Measurements from ENCODE around the gene INAVA. TPM values are rescaled to one million over a fixed set of nuclear protein-coding genes. Genes with fewer than 3 reads are reported as not detected.
"Not testable (repeated sequence)": the region's sequence is repeated elsewhere in the genome, so short reads cannot be mapped to it uniquely, and the experiment has no call there.

INAVA gene
- total RNA-seq, 2 experiments from 2014 or later = 0.42 to 0.57 TPM

DNA sequence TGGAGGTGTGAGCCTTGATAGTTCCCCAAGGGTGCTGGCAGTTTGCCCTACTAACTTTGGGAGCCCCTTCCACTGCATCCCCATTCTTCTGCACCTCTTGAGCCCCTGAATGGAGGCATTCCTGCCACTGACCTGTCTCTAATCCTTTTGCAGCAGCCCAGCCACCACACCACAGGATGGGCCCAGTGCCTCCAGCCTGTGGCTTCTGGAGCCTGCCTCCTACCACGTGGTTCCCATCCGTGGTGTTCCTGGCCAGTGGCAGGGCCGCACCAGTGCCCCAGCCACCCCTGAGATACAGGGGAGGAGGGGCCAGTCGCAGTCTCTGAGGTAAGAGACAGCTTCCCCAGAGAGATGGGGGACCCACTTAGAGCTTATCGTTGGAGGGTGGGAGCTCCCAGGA lies 14.4 kb downstream of the INAVA start:
- Mint-ChIP-seq H3K4me3 (no peak overlapping the region), H3K9me3 (ENCODE audit: insufficient read depth) (no peaks in the 10 kb centered on the region), H3K4me1 (ENCODE audit: low read depth) (peaks cover 23% of the 10 kb centered on the region), H3K36me3 (ENCODE audit: low read depth) (no peaks in the 10 kb centered on the region), H3K27me3 (ENCODE audit: low read depth) (peaks cover 24% of the 10 kb centered on the region), H3K27ac (no peak overlapping the region)
- no peak for ATAC-seq
- DNase-seq = no peak
- ChIA-PET CTCF (no interaction called here), POLR2A (interaction anchor here (0.6 kb wide), 1 partner anchor 32 kb away, joined by 3 read pairs; no protein-coding TSS in a partner anchor)

DNA sequence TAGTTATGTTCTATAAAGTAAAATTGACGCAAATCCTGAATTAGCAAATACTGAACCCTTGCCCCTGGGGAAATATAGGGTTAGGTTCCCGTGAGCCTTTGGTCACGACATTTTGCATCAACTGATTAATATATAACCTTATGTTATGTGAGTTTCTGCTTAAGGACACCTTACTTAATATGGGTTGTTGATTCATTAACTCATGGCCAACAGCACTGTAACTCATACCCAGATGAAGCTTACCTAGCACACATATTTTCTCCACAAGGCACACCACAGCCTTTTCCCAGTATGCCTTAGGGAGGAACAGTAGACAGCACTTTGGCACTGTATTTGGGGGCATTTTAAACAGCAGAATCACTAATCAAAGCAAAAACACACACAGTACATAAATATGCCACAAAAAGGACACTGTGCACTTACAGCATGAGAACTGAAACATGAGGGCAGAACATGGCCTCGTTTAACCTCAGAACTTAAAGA lies 15.1 kb downstream of the INAVA start:
- POLR2A ChIA-PET = interaction anchor here (0.7 kb wide), 1 partner anchor 20 kb away, joined by 3 read pairs; no protein-coding TSS in a partner anchor
- ATAC-seq (no peak), DNase-seq (no peak)
- peaks cover 24% of the 10 kb centered on the region for H3K27me3 Mint-ChIP-seq (ENCODE audit: low read depth)
- CTCF ChIA-PET = no interaction called here
- no peaks in the 10 kb centered on the region for H3K36me3 Mint-ChIP-seq (ENCODE audit: low read depth)
- H3K4me1 Mint-ChIP-seq (ENCODE audit: low read depth) = peaks cover 20% of the 10 kb centered on the region
- no peak overlapping the region for H3K27ac Mint-ChIP-seq
- H3K9me3 Mint-ChIP-seq (ENCODE audit: insufficient read depth) = no peaks in the 10 kb centered on the region
- H3K4me3 Mint-ChIP-seq = no peak overlapping the region

DNA sequence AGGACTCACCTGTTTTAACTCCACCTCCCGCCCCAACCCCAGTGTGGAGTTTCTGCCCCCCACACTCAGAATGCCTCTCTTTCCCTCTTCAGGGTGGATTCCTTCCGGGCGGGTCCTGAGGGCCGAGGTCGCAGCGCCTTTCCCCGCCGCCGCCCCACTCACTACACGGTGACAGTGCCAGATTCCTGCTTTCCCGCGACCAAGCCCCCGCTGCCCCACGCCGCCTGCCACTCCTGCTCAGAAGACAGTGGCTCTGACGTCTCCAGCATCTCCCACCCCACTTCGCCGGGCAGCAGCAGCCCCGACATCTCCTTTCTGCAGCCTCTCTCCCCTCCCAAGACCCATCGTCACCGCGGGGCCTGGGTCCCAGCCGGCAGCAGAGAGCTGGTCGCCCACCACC lies 16.7 kb downstream of the INAVA start:
- ChIA-PET CTCF (no interaction called here), POLR2A (no interaction called here)
- no peak for DNase-seq
- Mint-ChIP-seq H3K4me1 (ENCODE audit: low read depth) (peaks cover 8% of the 10 kb centered on the region), H3K36me3 (ENCODE audit: low read depth) (no peaks in the 10 kb centered on the region), H3K4me3 (no peak overlapping the region), H3K9me3 (ENCODE audit: insufficient read depth) (no peaks in the 10 kb centered on the region), H3K27me3 (ENCODE audit: low read depth) (peaks cover 24% of the 10 kb centered on the region), H3K27ac (no peak overlapping the region)
- ATAC-seq = no peak

DNA sequence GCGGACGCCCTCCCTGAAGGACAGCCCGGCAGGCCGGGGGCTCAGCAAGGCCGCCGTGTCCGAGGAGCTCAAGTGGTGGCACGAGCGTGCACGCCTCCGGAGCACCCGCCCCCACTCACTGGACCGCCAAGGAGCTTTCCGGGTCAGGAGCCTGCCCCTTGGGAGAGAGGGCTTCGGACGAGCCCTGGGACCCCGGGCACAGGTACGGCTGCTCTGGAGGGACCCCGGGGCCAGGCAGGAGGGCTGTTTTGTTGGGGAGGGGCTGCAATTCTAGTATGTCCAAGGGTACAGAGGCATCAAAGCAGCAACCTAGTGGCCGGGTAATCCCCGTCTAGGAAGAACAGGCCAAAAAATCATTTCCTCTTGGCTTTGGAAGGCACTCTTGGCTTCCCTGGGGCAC lies 17.2 kb downstream of the INAVA start:
- POLR2A ChIA-PET = not testable (repeated sequence)

DNA sequence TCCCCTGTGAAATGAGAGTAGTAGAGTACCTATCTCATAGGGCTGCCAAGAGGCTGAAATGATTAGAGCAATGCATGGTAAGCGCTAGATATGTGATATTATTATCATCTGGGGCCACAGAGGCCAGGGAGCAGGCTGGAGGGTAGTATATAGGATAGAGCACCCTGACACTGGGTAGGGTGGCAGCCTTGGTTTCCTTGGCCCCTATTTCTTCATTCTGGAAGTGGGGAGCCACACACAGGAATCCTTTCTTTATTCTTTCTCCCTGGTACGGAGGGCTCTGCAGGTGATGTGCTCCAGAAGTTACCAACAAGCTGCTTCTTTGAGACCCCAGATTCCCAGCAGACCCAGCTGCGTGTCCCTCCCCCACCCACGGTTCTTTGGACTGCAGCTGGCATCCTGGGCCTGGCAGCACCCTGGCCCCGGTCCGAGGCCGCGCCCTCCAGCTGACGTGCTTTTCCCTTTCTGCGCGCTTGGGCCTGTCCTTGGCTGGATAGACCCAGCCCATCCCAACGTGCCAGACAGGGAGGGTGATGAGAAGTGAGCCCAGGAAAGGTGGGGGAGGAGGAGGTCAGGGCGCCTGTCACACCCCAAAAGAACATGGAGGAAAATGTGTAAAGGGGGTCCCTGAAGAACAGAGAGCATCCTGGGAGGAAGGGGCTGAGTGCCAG lies 18.2 kb downstream of the INAVA start:
- POLR2A ChIA-PET = no interaction called here
- Mint-ChIP-seq H3K27me3 (ENCODE audit: low read depth) (peaks cover 21% of the 10 kb centered on the region), H3K27ac (no peak overlapping the region), H3K4me3 (no peak overlapping the region), H3K4me1 (ENCODE audit: low read depth) (peaks cover 3% of the 10 kb centered on the region), H3K9me3 (ENCODE audit: insufficient read depth) (no peaks in the 10 kb centered on the region), H3K36me3 (ENCODE audit: low read depth) (no peaks in the 10 kb centered on the region)
- ATAC-seq (no peak), DNase-seq (no peak)
- CTCF ChIA-PET = no interaction called here

More for the DNA sequence above, 17.2 kb downstream of the INAVA start:
- CTCF ChIA-PET; H3K36me3 Mint-ChIP-seq (ENCODE audit: low read depth); H3K9me3 Mint-ChIP-seq (ENCODE audit: insufficient read depth); ATAC-seq; DNase-seq; H3K27ac Mint-ChIP-seq; H3K4me1 Mint-ChIP-seq (ENCODE audit: low read depth); H3K4me3 Mint-ChIP-seq: not testable (repeated sequence)
- H3K27me3 Mint-ChIP-seq (ENCODE audit: low read depth) = peaks cover 24% of the 10 kb centered on the region

DNA sequence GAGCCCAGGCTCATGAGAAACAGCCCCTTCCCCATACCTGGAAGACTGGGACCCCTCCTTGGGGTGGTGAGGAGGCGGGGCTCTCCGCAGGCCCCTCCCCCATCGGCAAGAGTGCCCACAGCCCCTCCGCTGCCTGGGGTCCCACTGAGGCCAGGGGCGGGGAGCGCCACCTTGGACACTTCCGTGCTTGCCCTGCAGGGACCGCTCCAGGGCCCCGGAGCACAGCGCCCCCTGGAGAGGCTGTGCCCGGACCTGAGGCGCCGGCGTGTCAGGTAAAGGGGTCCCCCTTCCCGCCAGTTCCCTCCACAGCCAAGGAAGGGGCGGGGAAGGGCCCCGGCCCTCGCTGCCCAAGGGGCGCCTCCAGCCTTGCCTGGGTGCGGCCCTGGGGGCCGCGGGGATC lies 21.5 kb downstream of the INAVA start:
- H3K36me3 Mint-ChIP-seq (ENCODE audit: low read depth) = no peaks in the 10 kb centered on the region
- CTCF ChIA-PET = no interaction called here
- DNase-seq (no peak), ATAC-seq (no peak)
- no peaks in the 10 kb centered on the region for H3K9me3 Mint-ChIP-seq (ENCODE audit: insufficient read depth)
- H3K27ac Mint-ChIP-seq = no peak overlapping the region
- POLR2A ChIA-PET = no interaction called here
- H3K27me3 Mint-ChIP-seq (ENCODE audit: low read depth) = peaks cover 13% of the 10 kb centered on the region
- no peak overlapping the region for H3K4me3 Mint-ChIP-seq
- H3K4me1 Mint-ChIP-seq (ENCODE audit: low read depth) = no peaks in the 10 kb centered on the region

DNA sequence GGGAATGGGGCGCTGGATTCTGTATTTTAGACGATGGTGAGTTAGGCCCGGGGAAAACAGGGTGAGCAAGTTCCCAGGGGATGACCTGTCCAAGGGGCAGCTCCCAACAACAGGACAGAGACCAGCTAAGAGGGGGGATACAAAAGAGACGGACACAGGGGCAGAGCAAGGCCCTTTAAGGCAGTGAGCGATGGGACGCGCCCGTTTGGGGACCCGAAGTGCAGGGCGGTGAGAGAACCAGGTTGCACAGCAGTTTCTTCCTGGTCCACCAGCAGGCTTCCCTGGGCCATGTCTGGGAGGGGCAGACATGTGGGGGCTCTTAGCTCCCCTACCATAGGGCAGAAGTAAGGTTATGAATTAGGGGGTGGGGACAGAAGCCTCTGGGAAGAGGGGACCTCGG lies 22.0 kb downstream of the INAVA start:
- H3K27me3 Mint-ChIP-seq (ENCODE audit: low read depth) = peaks cover 15% of the 10 kb centered on the region
- H3K4me3 Mint-ChIP-seq = no peak overlapping the region
- H3K27ac Mint-ChIP-seq = no peak overlapping the region
- no peak for DNase-seq
- POLR2A ChIA-PET = no interaction called here
- ATAC-seq = no peak
- no peaks in the 10 kb centered on the region for H3K4me1 Mint-ChIP-seq (ENCODE audit: low read depth)
- no peaks in the 10 kb centered on the region for H3K9me3 Mint-ChIP-seq (ENCODE audit: insufficient read depth)
- no peaks in the 10 kb centered on the region for H3K36me3 Mint-ChIP-seq (ENCODE audit: low read depth)
- CTCF ChIA-PET = no interaction called here

DNA sequence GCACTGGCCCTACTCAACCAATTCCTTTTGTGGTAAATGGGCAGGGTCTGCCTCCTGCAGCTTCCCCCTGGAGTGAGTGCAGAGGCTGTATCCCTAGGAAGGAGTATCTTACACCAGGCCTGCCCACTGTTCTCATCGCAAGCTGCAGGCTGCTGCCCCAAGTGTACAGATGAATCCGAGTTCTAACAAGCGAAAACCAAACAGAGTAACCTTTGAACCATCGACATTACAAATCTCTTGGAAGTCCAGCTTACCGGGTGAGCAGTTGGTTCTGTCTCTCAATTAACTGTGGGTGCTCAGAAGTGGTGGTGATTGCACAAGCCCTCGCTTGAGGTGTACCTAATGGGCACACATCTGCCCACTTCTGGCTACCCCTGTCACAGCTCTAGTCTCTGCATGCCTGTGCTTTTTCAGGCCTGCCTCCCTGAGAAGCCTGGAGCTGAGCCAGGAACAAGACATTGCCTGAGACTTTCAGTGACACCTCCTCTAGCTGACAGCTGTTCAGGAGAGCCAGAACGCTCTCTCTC lies 22.7 kb downstream of the INAVA start:
- POLR2A ChIA-PET = no interaction called here
- no peak for DNase-seq
- Mint-ChIP-seq H3K4me3 (no peak overlapping the region), H3K27ac (no peak overlapping the region), H3K36me3 (ENCODE audit: low read depth) (no peaks in the 10 kb centered on the region), H3K27me3 (ENCODE audit: low read depth) (peaks cover 17% of the 10 kb centered on the region), H3K9me3 (ENCODE audit: insufficient read depth) (no peaks in the 10 kb centered on the region), H3K4me1 (ENCODE audit: low read depth) (no peaks in the 10 kb centered on the region)
- ATAC-seq = no peak
- CTCF ChIA-PET = no interaction called here

DNA sequence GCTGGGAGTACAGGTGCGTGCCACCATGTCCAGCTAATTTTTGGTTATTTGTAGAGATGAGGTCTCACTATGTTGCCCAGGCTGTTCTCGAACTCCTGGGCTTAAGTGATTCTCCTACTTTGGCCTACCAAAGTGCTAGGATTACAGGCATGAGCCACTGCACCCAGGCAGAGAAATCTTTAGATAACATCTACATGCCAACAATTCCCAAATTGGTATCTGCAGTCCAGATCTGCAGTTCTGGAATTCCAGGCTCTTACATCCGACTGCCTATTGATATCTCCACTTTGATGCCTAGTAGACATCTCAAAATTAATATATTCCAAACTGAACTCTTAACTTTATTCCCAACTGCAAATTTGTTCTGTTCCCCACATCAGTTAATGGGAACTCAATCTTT lies 23.3 kb downstream of the INAVA start:
- ChIA-PET CTCF (no interaction called here), POLR2A (no interaction called here)
- Mint-ChIP-seq H3K4me3 (no peak overlapping the region), H3K27me3 (ENCODE audit: low read depth) (peaks cover 22% of the 10 kb centered on the region), H3K36me3 (ENCODE audit: low read depth) (no peaks in the 10 kb centered on the region), H3K27ac (no peak overlapping the region), H3K9me3 (ENCODE audit: insufficient read depth) (no peaks in the 10 kb centered on the region), H3K4me1 (ENCODE audit: low read depth) (no peaks in the 10 kb centered on the region)
- ATAC-seq = no peak
- no peak for DNase-seq

DNA sequence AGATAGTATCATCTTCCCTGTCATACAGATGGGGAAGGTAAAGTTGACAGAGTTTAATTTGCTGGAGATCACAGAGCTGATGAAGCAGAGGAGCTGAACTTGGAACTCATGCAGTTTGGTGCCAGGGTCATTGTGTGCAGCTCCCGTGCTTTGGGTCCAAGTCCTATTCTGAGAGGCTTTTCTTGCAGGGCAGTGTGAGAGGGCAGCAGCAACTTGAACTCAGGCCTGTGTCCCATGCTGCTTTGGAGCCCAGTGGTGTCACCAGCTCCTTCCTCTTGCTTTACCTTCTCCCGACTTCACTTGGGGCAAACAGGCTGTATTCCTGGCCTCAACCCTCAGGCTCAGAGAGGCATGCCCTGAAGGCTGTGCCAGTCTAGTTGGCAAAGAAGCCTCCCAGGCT lies 24.7 kb downstream of the INAVA start:
- Mint-ChIP-seq H3K4me3 (no peak overlapping the region), H3K4me1 (ENCODE audit: low read depth) (no peaks in the 10 kb centered on the region), H3K36me3 (ENCODE audit: low read depth) (no peaks in the 10 kb centered on the region), H3K9me3 (ENCODE audit: insufficient read depth) (no peaks in the 10 kb centered on the region), H3K27ac (no peak overlapping the region), H3K27me3 (ENCODE audit: low read depth) (peaks cover 26% of the 10 kb centered on the region)
- ATAC-seq = no peak
- CTCF ChIA-PET = no interaction called here
- no peak for DNase-seq
- POLR2A ChIA-PET = no interaction called here

DNA sequence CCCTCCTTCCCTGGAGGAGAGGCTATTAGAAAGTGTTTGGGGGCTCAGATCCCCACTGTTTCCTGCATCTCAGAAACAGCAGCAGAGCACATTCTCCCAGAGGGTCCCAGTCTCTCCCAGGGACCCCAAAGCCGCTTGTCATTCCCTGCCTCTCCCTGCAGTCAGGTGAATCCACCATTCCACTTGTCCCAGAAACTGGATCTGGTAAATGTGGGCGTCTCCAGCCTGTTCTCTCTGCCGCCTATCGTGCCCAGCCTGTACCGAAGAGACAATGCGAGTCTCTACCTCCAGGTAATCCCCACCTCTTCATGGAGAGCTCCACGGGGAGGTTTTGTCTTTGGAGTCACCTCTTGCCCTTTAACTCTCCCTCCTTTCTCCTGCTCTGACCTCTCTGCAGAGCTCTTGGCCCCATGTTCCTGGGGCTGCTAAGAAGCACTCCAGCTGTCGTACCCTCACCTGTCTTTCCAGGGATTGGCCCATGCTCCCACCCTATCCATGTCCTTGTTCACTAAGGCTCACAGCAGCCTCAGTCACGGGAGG lies 26.9 kb downstream of the INAVA start:
- ATAC-seq = no peak
- Mint-ChIP-seq H3K27ac (no peak overlapping the region), H3K9me3 (ENCODE audit: insufficient read depth) (no peaks in the 10 kb centered on the region), H3K4me1 (ENCODE audit: low read depth) (peaks cover 7% of the 10 kb centered on the region), H3K27me3 (ENCODE audit: low read depth) (peaks cover 26% of the 10 kb centered on the region), H3K4me3 (no peak overlapping the region), H3K36me3 (ENCODE audit: low read depth) (no peaks in the 10 kb centered on the region)
- DNase-seq = no peak
- ChIA-PET CTCF (no interaction called here), POLR2A (no interaction called here)

DNA sequence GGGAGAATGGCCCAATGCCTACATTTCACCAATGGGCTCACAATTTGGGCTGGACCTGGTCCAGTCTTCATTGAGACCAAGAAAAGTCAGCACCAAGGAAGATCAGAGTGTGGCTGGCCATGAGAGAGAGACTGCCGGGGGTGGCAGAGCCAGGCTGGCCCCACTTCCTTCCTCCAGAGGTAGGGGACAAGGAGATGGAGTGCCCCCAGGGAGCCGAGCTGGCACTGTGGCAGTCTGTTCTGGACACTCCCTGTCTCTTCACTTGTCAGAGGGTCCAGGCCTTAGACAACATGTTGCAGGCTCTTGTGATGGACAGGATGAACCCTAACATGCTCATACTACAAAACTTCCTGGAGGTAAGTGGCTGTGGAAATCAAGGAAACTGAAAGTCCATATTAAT lies 27.7 kb downstream of the INAVA start:
- no peak for DNase-seq
- no peak for ATAC-seq
- Mint-ChIP-seq H3K4me1 (ENCODE audit: low read depth) (peaks cover 7% of the 10 kb centered on the region), H3K27me3 (ENCODE audit: low read depth) (peaks cover 31% of the 10 kb centered on the region), H3K4me3 (no peak overlapping the region), H3K27ac (no peak overlapping the region), H3K9me3 (ENCODE audit: insufficient read depth) (no peaks in the 10 kb centered on the region), H3K36me3 (ENCODE audit: low read depth) (no peaks in the 10 kb centered on the region)
- CTCF ChIA-PET = no interaction called here
- POLR2A ChIA-PET = no interaction called here

DNA sequence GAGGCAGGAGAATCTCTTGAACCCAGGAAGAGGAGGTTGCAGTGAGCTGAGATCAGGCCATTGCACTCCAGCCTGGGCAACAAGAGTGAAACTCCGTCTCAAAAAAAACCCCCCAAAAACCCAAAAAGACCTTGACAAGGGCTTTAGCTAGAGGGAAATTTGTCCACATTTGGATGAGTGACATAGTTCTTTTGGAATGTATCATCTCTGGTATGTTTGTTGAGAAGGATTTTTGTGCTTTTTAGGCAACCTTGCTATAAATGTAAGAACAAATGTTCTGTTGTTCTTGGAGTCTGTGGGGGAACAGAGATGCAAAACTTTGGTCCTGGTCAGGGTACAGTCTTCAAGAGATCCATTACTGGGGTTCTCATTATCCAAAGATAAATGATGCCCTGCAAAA lies 28.9 kb downstream of the INAVA start:
- no peak for DNase-seq
- ChIA-PET POLR2A (no interaction called here), CTCF (interaction anchor here (1.1 kb wide), 1 partner anchor 48 kb away, joined by 4 read pairs; no protein-coding TSS in a partner anchor)
- Mint-ChIP-seq H3K27me3 (ENCODE audit: low read depth) (peaks cover 28% of the 10 kb centered on the region), H3K4me1 (ENCODE audit: low read depth) (peaks cover 7% of the 10 kb centered on the region), H3K36me3 (ENCODE audit: low read depth) (no peaks in the 10 kb centered on the region), H3K9me3 (ENCODE audit: insufficient read depth) (no peaks in the 10 kb centered on the region), H3K27ac (no peak overlapping the region), H3K4me3 (no peak overlapping the region)
- ATAC-seq = no peak

Measured in activated CD8-positive, alpha-beta T cell treated with anti-CD3 and anti-CD28 coated beads, Interleukin-2, amount 10 ng/mL, durations not matched to agents 7 days and 5 days (primary cell).